K562 (cell line): Measurements from ENCODE around the gene P2RY6. TPM values are rescaled to one million over a fixed set of nuclear protein-coding genes. Genes with fewer than 3 reads are reported as not detected.

Experiments used
- ATAC-seq: fragments of 200-7000 bp; cut with Tn5 transposase; 3 replicates; pipeline ENCODE4 v1.9.1; 2020; ENCODE audit warnings: moderate library complexity
- BruUV-seq: library from RNA; stranded (reverse); fragments of 400-500 nt; replicated peaks from 2 replicates; lab custom pipeline; 2021; lab: Mats Ljungman, UMichigan
- CTCF ChIA-PET: fragments of 300-600 bp; formaldehyde crosslinking; extraction: SDS; loops from one replicate; lab custom pipeline; 2021; ENCODE audit warnings: low intra/inter-chr PET ratio; lab: Yijun Ruan, JAX
- POLR2A ChIA-PET: fragments of 300-600, 350-650 bp; sonication (Branson Sonifier 250); formaldehyde crosslinking; extraction: SDS; loops from one replicate; lab custom pipeline; 2021; ENCODE audit warnings: antibody characterized with exemption, inconsistent platforms; lab: Yijun Ruan, JAX
- DNase-seq, 4 experiments: peaks; one replicate each; pipeline versions ENCODE4 v3.0.0 to v3.0.0-alpha.2; 2011 to 2018; ENCODE audit warnings: low spot score in 3 of 4, mixed read lengths in 3 of 4; ENCODE audit errors: extremely low read depth in 1 of 4
- FAIRE-seq: peaks from 2 replicates; lab custom pipeline; 2011; peaks lifted over from hg19 to GRCh38; lab: Jason Lieb, UNC
- H2AFZ ChIP-seq: 2 replicates; pipeline ENCODE4 v1.6.0; 2011; ENCODE audit warnings: low read depth, low read length, control low read depth, inconsistent platforms
- H3K27ac ChIP-seq: fragments of 200-600 bp; 3 replicates; pipeline ENCODE4 v1.8.0; 2011; ENCODE audit warnings: low read depth, mild to moderate bottlenecking, control low read depth, inconsistent platforms, low read length, moderate library complexity, mixed read lengths; ENCODE audit errors: extremely low read depth
- H3K27me3 ChIP-seq, 2 experiments: fragments of 300-600 bp in 1 of 2; 2 replicates in 1 of 2; 3 replicates in 1 of 2; pipeline versions ENCODE4 v1.6.0 to v1.8.0; 2011; ENCODE audit warnings: inconsistent platforms in 2 of 2, low read length in 2 of 2, mild to moderate bottlenecking in 1 of 2, mixed read lengths in 1 of 2, moderate library complexity in 1 of 2; ENCODE audit not compliant: control insufficient read depth in 2 of 2, insufficient read depth in 2 of 2
- H3K36me3 ChIP-seq: fragments of 300-600 bp; 3 replicates; pipeline ENCODE4 v1.8.0; 2011; ENCODE audit warnings: mild to moderate bottlenecking, low read length, inconsistent platforms; ENCODE audit not compliant: control insufficient read depth, insufficient read depth
- H3K4me1 ChIP-seq, 2 experiments: fragments of 200-600 bp in 1 of 2; replicated peaks in 1 of 2; 2 replicates in 1 of 2; 3 replicates in 1 of 2; pipeline versions ENCODE4 v1.5.1 to v1.8.0; 2011; ENCODE audit warnings: inconsistent platforms in 2 of 2, low read length in 2 of 2, mild to moderate bottlenecking in 1 of 2, mixed read lengths in 1 of 2, moderate library complexity in 1 of 2; ENCODE audit not compliant: control insufficient read depth in 2 of 2, insufficient read depth in 2 of 2
- H3K4me2 ChIP-seq: 2 replicates; pipeline ENCODE4 v1.6.1; 2011; ENCODE audit warnings: low read length, control low read depth, inconsistent platforms, mixed read lengths; ENCODE audit not compliant: insufficient read depth
- H3K4me3 ChIP-seq: fragments of 200-600 bp; sonication (generic), shearing (Covaris generic); 2 replicates; pipeline ENCODE4 v1.5.1; 2016; ENCODE audit warnings: control low read depth, inconsistent platforms
- H3K79me2 ChIP-seq: fragments of 200-600 bp; 3 replicates; pipeline ENCODE4 v1.8.0; 2011; ENCODE audit warnings: low read length, inconsistent platforms; ENCODE audit not compliant: control insufficient read depth, insufficient read depth
- H3K9ac ChIP-seq, 2 experiments: 2 replicates each; pipeline versions ENCODE4 v1.6.0 to v1.6.1; 2011; ENCODE audit warnings: low read depth in 2 of 2, low read length in 2 of 2, control low read depth in 1 of 2, inconsistent platforms in 1 of 2, mild to moderate bottlenecking in 1 of 2, mixed read lengths in 1 of 2; ENCODE audit not compliant: insufficient read depth in 1 of 2
- H3K9me1 ChIP-seq: one replicate; pipeline ENCODE4 v1.6.0; 2011; ENCODE audit warnings: inconsistent platforms, mild to moderate bottlenecking, low read length, moderate library complexity; ENCODE audit not compliant: control insufficient read depth, insufficient read depth
- H3K9me3 ChIP-seq: replicated peaks from 2 replicates; pipeline ENCODE4 v1.5.1; 2011; ENCODE audit warnings: low read depth, low read length, inconsistent platforms; ENCODE audit not compliant: control insufficient read depth, insufficient read depth
- H4K20me1 ChIP-seq: replicated peaks from 2 replicates; pipeline ENCODE4 v1.6.1; 2011; ENCODE audit warnings: low read length, inconsistent platforms, mixed read lengths; ENCODE audit not compliant: control insufficient read depth, insufficient read depth
- CLOCK ChIP-seq: fragments of 250-450 bp; sonication (Bioruptor Pico); IDR thresholded peaks from 2 replicates; pipeline ENCODE4 v1.4.0; 2020; ENCODE audit warnings: mild to moderate bottlenecking, moderate library complexity, borderline replicate concordance
- TFAP4 ChIP-seq: sonication (generic); formaldehyde crosslinking; IDR thresholded peaks from 2 replicates; pipeline ENCODE4 v1.8.0; 2022; ENCODE audit warnings: missing genetic modification reagents, mild to moderate bottlenecking, moderate library complexity, borderline replicate concordance
- WGBS: fragments of 100-300 bp; shearing (Covaris generic); methylation state at CpG from one replicate; pipeline ENCODE4 v1.1.6; 2016; ENCODE audit warnings: low coverage, mixed read lengths; ENCODE audit not compliant: insufficient coverage; ENCODE audit errors: missing lambda C conversion rate; 5-methylcytosine and 5-hydroxymethylcytosine counted together
- in situ Hi-C: fragments of 300-500 bp; cut with MboI; formaldehyde crosslinking; loops from 4 replicates; pipeline ENCODE4 v1.15.0; 2018; ENCODE audit warnings: inconsistent platforms, mixed read lengths
- intact Hi-C: fragments of 100-400 bp; cut with micrococcal nuclease; formaldehyde crosslinking; loops from 2 replicates; pipeline ENCODE4 v1.14.2; 2022
- polyA plus RNA-seq, 8 experiments: library from polyadenylated mRNA; depleted of rRNA in 4 of 8; stranded (reverse) in 5 of 8; unstranded in 3 of 8; fragments of >200 nt; fragmentation: Nextera tagmentation in 2 of 8; fragmentation: Illumina TruSeq in 1 of 8; extraction: Ambion mirVana in 2 of 8; extraction: Trizol in 1 of 8; gene quantifications; 2 replicates each; pipeline versions ENCODE4 v1.2.1 to v1.2.3, GENCODE V29; 2011 to 2014; ENCODE audit warnings: inconsistent platforms in 1 of 8, missing spikeins in 1 of 8
- total RNA-seq, 7 experiments: library from RNA; depleted of rRNA in 6 of 7; stranded (reverse); fragments of >200 nt in 6 of 7; fragmentation: Illumina TruSeq in 2 of 7; extraction: Trizol in 2 of 7; gene quantifications; 2 replicates each; pipeline versions ENCODE4 v1.2.1 to v1.2.3, GENCODE V29; 2011 to 2021; ENCODE audit warnings: low replicate concordance in 1 of 7

The P2RY6 gene
- total and polyA plus RNA-seq, 9 of the 15 experiments (the other 6 are each of a cell fraction or from before 2014, with no cell fraction given) = not detected

- peaks cover 4% of the 10 kb centered on the region; the same call in 1 of the 2 replicates for H4K20me1 ChIP-seq
- H3K36me3 ChIP-seq = no peaks in the 10 kb centered on the region
- H3K4me1 ChIP-seq = peaks cover 0 to 5% of the 10 kb centered on the region in 2 experiments; a peak in 2 of 5 replicates
- 0 out of 4 replicates have a peak overlapping the region, but pooled peaks of 1 of the 2 experiments have one; percentile 17 for H3K9ac ChIP-seq
- no peaks in the 10 kb centered on the region for H3K9me3 ChIP-seq
- CTCF ChIA-PET = no interaction called here
- peaks cover 5 to 63% of the 10 kb centered on the region in 2 experiments; a peak in 4 of 5 replicates for H3K27me3 ChIP-seq
- H3K4me3 ChIP-seq = no peak overlapping the region
- H3K4me2 ChIP-seq = no peak overlapping the region
- no peak overlapping the region for H3K27ac ChIP-seq
- in situ Hi-C loops (no loop called here), intact Hi-C loops (no loop called here)
- ATAC-seq (no peak; the same call in 2 of the 3 replicates), FAIRE-seq (no peak), DNase-seq (no peak)
- POLR2A ChIA-PET = no interaction called here
- no TSS peak for BruUV-seq
- H3K9me1 ChIP-seq = peaks cover 5% of the 10 kb centered on the region
- H2AFZ ChIP-seq = no peak overlapping the region
- H3K79me2 ChIP-seq = no peaks in the 10 kb centered on the region
- 3% methylated on average over 10 of the region's 11 CpGs for WGBS
- TF ChIP-seq CLOCK (CRISPR knock-in tag) = no peak
- TF ChIP-seq TFAP4 (CRISPR knock-in tag) = peak; percentile 18; the same call in 1 of the 2 replicates
These were observed 42.7 kb upstream of the P2RY6 start for GRCh38 chr11:73229321-73229895.
